ENCODE data around the gene PUS7. TPM values are rescaled to one million over a fixed set of nuclear protein-coding genes. Genes with fewer than 3 reads are reported as not detected.

Gene PUS7
- total RNA-seq, 1 experiment from 2014 or later = 39.0 TPM

GRCh38 chr7:105448181-105448580 lies 73.9 kb downstream of the PUS7 start (continued):
- TF ChIP-seq ELF1 (IDR thresholded peaks at IDR 0.05; ENCODE audit: borderline replicate concordance, low read depth) = no peak
- no peak for TF ChIP-seq POLR2AphosphoS5 (IDR thresholded peaks at IDR 0.05; ENCODE audit: low read depth, low read length)
- no peak for TF ChIP-seq FOSL1 (IDR thresholded peaks at IDR 0.05; ENCODE audit: low read depth)
- TF ChIP-seq RAD21 (IDR thresholded peaks at IDR 0.05; ENCODE audit: low read depth) = no peak
- TF ChIP-seq EGR1 (IDR thresholded peaks at IDR 0.05; ENCODE audit: low read depth) = no peak
- TF ChIP-seq SP1 (IDR thresholded peaks at IDR 0.05; ENCODE audit: low read depth) = no peak
- TF ChIP-seq YY1 (IDR thresholded peaks at IDR 0.05; ENCODE audit: extremely low read depth, insufficient replicate concordance, low read depth, low read length) = no peak

GRCh38 chr7:105444342-105444987 lies 77.6 kb downstream of the PUS7 start:
- Histone ChIP-seq H3K27ac (ENCODE audit: low read depth, low read length) (no peak overlapping the region), H3K9ac (ENCODE audit: low read length) (no peak overlapping the region), H3K79me2 (ENCODE audit: insufficient read depth, low read length) (no peaks in the 10 kb centered on the region), H4K20me1 (ENCODE audit: insufficient read depth) (no peaks in the 10 kb centered on the region), H3K27me3 (ENCODE audit: insufficient read depth, low read length) (no peaks in the 10 kb centered on the region), H3K9me3 (ENCODE audit: control insufficient read depth in 1 of 2, insufficient read depth in 1 of 2, low read depth in 1 of 2, low read length in 2 of 2) (no peaks in the 10 kb centered on the region), H2AFZ (ENCODE audit: low read depth, low read length, poor library complexity, severe bottlenecking) (no peak overlapping the region), H3K4me2 (ENCODE audit: low read length) (no peak overlapping the region), H3K4me1 (ENCODE audit: control insufficient read depth in 1 of 2, insufficient read depth in 2 of 2, low read length in 2 of 2) (peaks cover 0 to 2% of the 10 kb centered on the region in 2 experiments; a peak in 1 of 4 replicates), H3K36me3 (ENCODE audit: control insufficient read depth in 1 of 2, insufficient read depth in 2 of 2, low read length in 2 of 2) (no peaks in the 10 kb centered on the region), H3K9me2 (ENCODE audit: insufficient read depth) (no peaks in the 10 kb centered on the region), H3K4me3 (replicated peaks in 1 of 2; ENCODE audit: low read depth in 1 of 2, low read length in 2 of 2) (no peak overlapping the region)
- ChIA-PET RAD21 (ENCODE audit: low non-redundant PET in 1 of 2, low total read pairs in 2 of 2, uncharacterized antibody in 2 of 2, unreplicated experiment in 2 of 2) (no interaction called here), POLR2A (no interaction called here), CTCF (interaction anchor here (1.1 kb wide), 1 partner anchor 15 kb away, joined by 3 read pairs; no protein-coding TSS in a partner anchor)
- DNase-seq (ENCODE audit: low read depth, low spot score) (no peak), ATAC-seq (no peak)
- no peak for TF ChIP-seq MAX (IDR thresholded peaks at IDR 0.05)
- no peak for TF ChIP-seq EZH2 (IDR thresholded peaks at IDR 0.05)
- TF ChIP-seq EGR1 (IDR thresholded peaks at IDR 0.05; ENCODE audit: low read depth) = no peak
- no peak for TF ChIP-seq FOSL1 (IDR thresholded peaks at IDR 0.05; ENCODE audit: low read depth)
- TF ChIP-seq ATF3 (IDR thresholded peaks at IDR 0.05) = no peak
- TF ChIP-seq EZH2phosphoT487 (IDR thresholded peaks at IDR 0.05; ENCODE audit: borderline replicate concordance) = no peak
- no peak for TF ChIP-seq RAD21 (IDR thresholded peaks at IDR 0.05; ENCODE audit: low read depth)
- TF ChIP-seq SP1 (IDR thresholded peaks at IDR 0.05; ENCODE audit: low read depth) = no peak
- no peak for TF ChIP-seq REST (IDR thresholded peaks at IDR 0.05; ENCODE audit: low read depth)
- no peak for TF ChIP-seq SRF (IDR thresholded peaks at IDR 0.05; ENCODE audit: low read depth)
- no peak for TF ChIP-seq SIN3A (IDR thresholded peaks at IDR 0.05; ENCODE audit: low read depth)
- no peak for TF ChIP-seq YY1 (IDR thresholded peaks at IDR 0.05; ENCODE audit: extremely low read depth, insufficient replicate concordance, low read depth, low read length)
- no peak for TF ChIP-seq ELF1 (IDR thresholded peaks at IDR 0.05; ENCODE audit: borderline replicate concordance, low read depth)
- TF ChIP-seq CTCF (IDR thresholded peaks at IDR 0.05 in 2 of 3, conservative IDR thresholded peaks at IDR 0.05 in 1 of 3; ENCODE audit: borderline replicate concordance in 1 of 3, insufficient read depth in 1 of 3, low read depth in 2 of 3, low read length in 2 of 3) = no peak
- no peak for TF ChIP-seq TCF7L2 (IDR thresholded peaks at IDR 0.05; ENCODE audit: borderline replicate concordance, extremely low read depth, insufficient read depth, insufficient read length)
- TF ChIP-seq CEBPB (IDR thresholded peaks at IDR 0.05; ENCODE audit: low read depth) = no peak
- TF ChIP-seq CBX3 (IDR thresholded peaks at IDR 0.05; ENCODE audit: low read depth) = no peak
- TF ChIP-seq ZFX (IDR thresholded peaks at IDR 0.05) = no peak
- TF ChIP-seq POLR2A (IDR thresholded peaks at IDR 0.05; ENCODE audit: borderline replicate concordance, extremely low read depth, insufficient read depth, insufficient read length) = no peak
- BruUV-seq (replicated peaks) = no TSS peak
- intact Hi-C loops (cut with micrococcal nuclease) = no loop called here

Measured in HCT116 (cell line).